Measurements from ENCODE around the gene DNTT.

GRCh38 chr10:96352027-96352426 lies 47.8 kb downstream of the DNTT start:
- TF ChIP-seq CTCF (optimal IDR thresholded peaks at IDR 0.05 in 1 of 3, IDR thresholded peaks at IDR 0.05 in 1 of 3, conservative IDR thresholded peaks at IDR 0.05 in 1 of 3; ENCODE audit: extremely low read depth in 1 of 3, insufficient read depth in 2 of 3, low read length in 3 of 3) (no peak), EZH2 (IDR thresholded peaks at IDR 0.05; ENCODE audit: low read length) (no peak)
